Heart right ventricle (tissue), 16 donors: ENCODE data around the gene ERF. TPM values are rescaled to one million over a fixed set of nuclear protein-coding genes. Genes with fewer than 3 reads are reported as not detected.

ENCODE experiments used
- ATAC-seq, 8 donors: fragments of 200-7000 bp; cut with Tn5 transposase; one replicate each; pipeline ENCODE4 v1.9.1; 2020; ENCODE audit warnings: mild to moderate bottlenecking in 8 of 8, moderate library complexity in 8 of 8, moderate number of reproducible peaks in 1 of 8
- DNase-seq, 2 donors: peaks; one replicate each; pipeline ENCODE4 v3.0.0-alpha.2; 2020
- H3K27ac ChIP-seq, 10 donors: fragments of 200-600 bp; sonication (generic) in 2 of 10; one replicate each; pipeline versions ENCODE4 v1.5.0 to v1.8.0; 2020 to 2022; ENCODE audit warnings: mild to moderate bottlenecking in 3 of 10
- H3K27me3 ChIP-seq, 7 donors: fragments of 200-600 bp; one replicate each; pipeline ENCODE4 v1.8.0; 2021 to 2022; ENCODE audit warnings: mild to moderate bottlenecking in 2 of 7
- H3K36me3 ChIP-seq, 9 donors: fragments of 200-600 bp; sonication (generic) in 1 of 9; one replicate each; pipeline versions ENCODE4 v1.5.0 to v1.8.0; 2020 to 2022; ENCODE audit warnings: mild to moderate bottlenecking in 2 of 9
- H3K4me1 ChIP-seq, 9 donors: fragments of 200-600 bp; sonication (generic) in 1 of 9; one replicate each; pipeline versions ENCODE4 v1.5.0 to v1.8.0; 2020 to 2022; ENCODE audit warnings: mild to moderate bottlenecking in 4 of 9
- H3K4me3 ChIP-seq, 10 donors: fragments of 200-600 bp; sonication (generic) in 2 of 10; one replicate each; pipeline versions ENCODE4 v1.5.0 to v1.8.0; 2020 to 2022; ENCODE audit warnings: mild to moderate bottlenecking in 7 of 10, moderate library complexity in 2 of 10
- H3K9me3 ChIP-seq, 11 donors: fragments of 200-600 bp in 10 of 11; sonication (generic) in 2 of 11; one replicate each; pipeline versions ENCODE4 v1.5.0 to v1.8.0; 2013 to 2022; ENCODE audit warnings: mild to moderate bottlenecking in 2 of 11, control low read depth in 1 of 11, moderate library complexity in 1 of 11
- CTCF ChIP-seq, 9 donors: fragments of 200-600 bp; sonication (generic) in 2 of 9; IDR thresholded peaks; one replicate each; pipeline versions ENCODE4 v1.5.0 to v1.8.0; 2021 to 2022; ENCODE audit warnings: antibody characterized with exemption in 9 of 9, mild to moderate bottlenecking in 5 of 9, moderate library complexity in 1 of 9
- WGBS, 2 donors: extraction: QIAGEN DNeasy Blood & Tissue Kit; methylation state at CpG; one replicate each; pipeline ENCODE4 v1.1.7; 2013; ENCODE audit warnings: inconsistent platforms in 1 of 2; 5-methylcytosine and 5-hydroxymethylcytosine counted together
- intact Hi-C, 10 donors: fragments of 100-400 bp; cut with DNase I; formaldehyde crosslinking; loops; one replicate each; pipeline versions ENCODE4 v1.11.1 to v1.14.2; 2022
- polyA plus RNA-seq, 2 donors: library from polyadenylated mRNA; stranded (reverse); fragments of 200-250 nt; gene quantifications; one replicate each; pipeline ENCODE4 v1.2.3, GENCODE V29; 2013
- total RNA-seq, 10 donors: library from RNA; stranded (reverse); fragmentation: NEBNext Ultra II Directional in 3 of 10; extraction: Animal tissue kit (Norgen Biotek cat#: 25700) in 3 of 10; gene quantifications; one replicate each; pipeline versions ENCODE4 v1.2.1 to v1.2.4, GENCODE V29; 2021 to 2023
- donor health status: Arrhythmogenic right ventricular cardiomyopathy.
- donor health status: ischemic (EF 13 %, LVEDD 7.1; RV severe dilation, severe dysfunction).
- donor health status: healthy with polysubstance abuse.
- donor health status: DM: no; HTN: yes; CAD: no.
- donor health status: DM: no; HTN: no; CAD: no.
- donor health status: ischemic (EF 25% LVEDD 6.9; RV normal size, moderate dysfunction).
- donor health status: ischemic (EF 25% LVEDD 5.7; RV mildly dilated, moderate dysfunction).
- donor health status: healthy.
- donor health status: DM: yes; HTN: yes; CAD: no.
- donor health status: Ischemic cardiomyopathy.
- donor health status: ischemic (EF 35%, LVEDD 5.7; RV mildly dilated, moderate dysfunction).
- donor health status: nonischemic (EF 11% LVEDD 7.7; RV severe dilation, severe dysfunction).
- donor health status: DM: yes; HTN: yes; CAD: no.
- donor health status: PGD.
- donor health status: ischemic (EF 29% LVEDD 5.4; RV normal size, mild dysfunction).
- donor health status: nonischemic (EF 23%, LVEDD 6.1; RV moderate dilation, normal function).

Gene ERF
- total and polyA plus RNA-seq, 12 donors, result 29.8 to 49.0 (median 32.9) TPM

GRCh38 chr19:42284066-42284501 is 29.2 kb upstream of the ERF start:
- no peak for TF ChIP-seq CTCF (IDR thresholded peaks at IDR 0.05)
- Histone ChIP-seq H3K27ac (peak overlapping the region; percentile 91 to 99 (median 96)), H3K4me1 (peaks cover 27 to 67% (median 60%) of the 10 kb centered on the region in 9 donors), H3K4me3 (peak overlapping the region in 9 of 10 donors; percentile 27 to 88 (median 63)), H3K27me3 (no peaks in the 10 kb centered on the region), H3K36me3 (peaks cover 0 to 25% (median 22%) of the 10 kb centered on the region in 9 donors), H3K9me3 (no peaks in the 10 kb centered on the region)
- intact Hi-C loops, result loop anchor here in 2 of 10 donors (5.0 kb wide), 2 partner anchors 37 to 138 kb away; no protein-coding TSS in a partner anchor
- WGBS, 2 donors, result 1% methylated on average over 55 of the region's 76 CpGs; no CpG with 5 or more reads in 1 of the 2 donors
- peak in 5 of 8 donors; percentile 9 to 40 (median 14) for ATAC-seq
- peak; percentile 78 to 86 for DNase-seq

- Histone ChIP-seq H3K36me3 (peaks cover 0 to 19% (median 15%) of the 10 kb centered on the region in 9 donors), H3K4me3 (peak overlapping the region in 9 of 10 donors; percentile 34 to 88 (median 60)), H3K4me1 (peaks cover 33 to 74% (median 67%) of the 10 kb centered on the region in 9 donors), H3K27me3 (no peaks in the 10 kb centered on the region), H3K9me3 (no peaks in the 10 kb centered on the region), H3K27ac (peak overlapping the region; percentile 91 to 99 (median 98))
- ATAC-seq (peak; percentile 58 to 74 (median 68)), DNase-seq (peak; percentile 96 to 98)
- intact Hi-C loops, result loop anchor here in 2 of 10 donors (5.0 kb wide), 2 partner anchors 36 to 139 kb away; no protein-coding TSS in a partner anchor
- WGBS, 2 donors, result 2 to 4% methylated on average over 43 to 72 of the region's 74 CpGs
- TF ChIP-seq CTCF (IDR thresholded peaks at IDR 0.05), result peak in 1 of 9 donors; percentile 17
These were observed 28.5 kb upstream of the ERF start for GRCh38 chr19:42283188-42284065.

GRCh38 chr19:42282819-42283187 is 27.9 kb upstream of the ERF start:
- Histone ChIP-seq H3K27ac (peak overlapping the region; percentile 91 to 99 (median 96)), H3K4me3 (peak overlapping the region in 7 of 10 donors; percentile 5 to 76 (median 56)), H3K4me1 (peaks cover 40 to 80% (median 73%) of the 10 kb centered on the region in 9 donors), H3K27me3 (no peaks in the 10 kb centered on the region), H3K36me3 (peaks cover 0 to 12% (median 9%) of the 10 kb centered on the region in 9 donors), H3K9me3 (no peaks in the 10 kb centered on the region)
- DNase-seq (no peak), ATAC-seq (no peak)
- no peak for TF ChIP-seq CTCF (IDR thresholded peaks at IDR 0.05)
- intact Hi-C loops, result loop anchor here in 2 of 10 donors (5.0 kb wide), 2 partner anchors 36 to 139 kb away; no protein-coding TSS in a partner anchor
- WGBS, 2 donors, result 47 to 55% methylated on average over 4 of the region's 4 CpGs
